CD14-positive monocyte (primary cell): ENCODE data around the gene B3GNT4. TPM values are rescaled to one million over a fixed set of nuclear protein-coding genes. Genes with fewer than 3 reads are reported as not detected.

Experiments
- DNase-seq, 3 donors: peaks; one replicate each; pipeline ENCODE4 v3.0.0-alpha.2; 2011 to 2022
- H2AFZ ChIP-seq: 2 replicates; pipeline ENCODE4 v1.6.0; 2012; ENCODE audit warnings: mild to moderate bottlenecking, low read depth, low read length, inconsistent platforms; ENCODE audit not compliant: insufficient read depth, poor library complexity, severe bottlenecking
- H3K27ac ChIP-seq, 2 donors: 1 replicate in 1 of 2; 2 replicates in 1 of 2; pipeline ENCODE4 v1.5.1; 2012 to 2013; ENCODE audit warnings: low read length in 2 of 2, control low read depth in 1 of 2, inconsistent platforms in 1 of 2, low read depth in 1 of 2, mild to moderate bottlenecking in 1 of 2
- H3K27me3 ChIP-seq, 2 donors: one replicate each; pipeline versions ENCODE4 v1.6.0 to v1.6.1; 2011 to 2013; ENCODE audit warnings: low read length in 2 of 2; ENCODE audit not compliant: control insufficient read depth in 2 of 2, insufficient read depth in 2 of 2
- H3K36me3 ChIP-seq, 2 donors: replicated peaks in 1 of 2; 1 replicate in 1 of 2; 2 replicates in 1 of 2; pipeline versions ENCODE4 v1.5.1 to v1.6.1; 2012 to 2013; ENCODE audit warnings: low read length in 2 of 2, control low read depth in 1 of 2, inconsistent platforms in 1 of 2, mild to moderate bottlenecking in 1 of 2; ENCODE audit not compliant: insufficient read depth in 2 of 2, control insufficient read depth in 1 of 2
- H3K4me1 ChIP-seq, 2 donors: 1 replicate in 1 of 2; 2 replicates in 1 of 2; pipeline versions ENCODE4 v1.5.1 to v1.6.1; 2012 to 2013; ENCODE audit warnings: low read length in 2 of 2, control low read depth in 1 of 2, inconsistent platforms in 1 of 2, mild to moderate bottlenecking in 1 of 2, moderate library complexity in 1 of 2; ENCODE audit not compliant: insufficient read depth in 2 of 2, control insufficient read depth in 1 of 2
- H3K4me2 ChIP-seq: replicated peaks from 2 replicates; pipeline ENCODE3; 2012; ENCODE audit warnings: low read length, moderate library complexity, mild to moderate bottlenecking; ENCODE audit not compliant: poor library complexity, severe bottlenecking; ENCODE audit errors: extremely low read depth
- H3K4me3 ChIP-seq, 3 experiments: fragments of 200-600 bp in 1 of 3; sonication (generic) in 1 of 3; replicated peaks in 1 of 3; 1 replicate in 2 of 3; 2 replicates in 1 of 3; pipeline ENCODE4 v1.5.1; 2011 to 2013; ENCODE audit warnings: low read length in 3 of 3, mild to moderate bottlenecking in 3 of 3, control low read depth in 2 of 3, low read depth in 2 of 3, inconsistent platforms in 1 of 3, moderate library complexity in 1 of 3
- H3K79me2 ChIP-seq: 2 replicates; pipeline ENCODE4 v1.6.0; 2012; ENCODE audit warnings: mild to moderate bottlenecking, control low read depth, inconsistent platforms, low read length, moderate library complexity; ENCODE audit not compliant: insufficient read depth
- H3K9ac ChIP-seq: 2 replicates; pipeline ENCODE4 v1.6.0; 2017; ENCODE audit warnings: low read length, mild to moderate bottlenecking; ENCODE audit not compliant: insufficient read depth, poor library complexity, severe bottlenecking
- H3K9me3 ChIP-seq, 2 donors: replicated peaks in 1 of 2; 1 replicate in 1 of 2; 2 replicates in 1 of 2; pipeline versions ENCODE4 v1.5.1 to v1.6.1; 2012 to 2013; ENCODE audit warnings: low read length in 2 of 2, control low read depth in 1 of 2; ENCODE audit not compliant: control insufficient read depth in 1 of 2, insufficient read depth in 1 of 2
- H4K20me1 ChIP-seq: 2 replicates; pipeline ENCODE4 v1.6.0; 2012; ENCODE audit warnings: mild to moderate bottlenecking, low read length, control low read depth, moderate library complexity; ENCODE audit not compliant: insufficient read depth
- H3K27ac Mint-ChIP-seq, 7 donors: one replicate each; pipeline ENCODE4 v1.8.0; 2020; ENCODE audit warnings: mild to moderate bottlenecking in 7 of 7, mixed read lengths in 7 of 7, moderate library complexity in 6 of 7, inconsistent platforms in 2 of 7
- H3K27me3 Mint-ChIP-seq, 3 donors: one replicate each; pipeline ENCODE4 v1.8.0; 2021 to 2022; ENCODE audit warnings: low read depth in 3 of 3, mild to moderate bottlenecking in 3 of 3, mixed read lengths in 3 of 3, moderate library complexity in 3 of 3, inconsistent platforms in 1 of 3
- H3K36me3 Mint-ChIP-seq, 2 donors: one replicate each; pipeline ENCODE4 v1.8.0; 2020; ENCODE audit warnings: mixed read lengths in 2 of 2, inconsistent platforms in 1 of 2, mild to moderate bottlenecking in 1 of 2
- H3K4me1 Mint-ChIP-seq: one replicate; pipeline ENCODE4 v1.8.0; 2020; ENCODE audit warnings: mild to moderate bottlenecking, mixed read lengths
- H3K4me3 Mint-ChIP-seq, 2 donors: one replicate each; pipeline ENCODE4 v1.8.0; 2020; ENCODE audit warnings: mild to moderate bottlenecking in 2 of 2, mixed read lengths in 2 of 2, moderate library complexity in 1 of 2
- H3K9me3 Mint-ChIP-seq, 7 donors: one replicate each; pipeline ENCODE4 v1.8.0; 2020 to 2022; ENCODE audit warnings: mixed read lengths in 7 of 7, mild to moderate bottlenecking in 6 of 7, moderate library complexity in 6 of 7, inconsistent platforms in 2 of 7
- CTCF ChIP-seq: fragments of 200-600 bp; IDR thresholded peaks from one replicate; pipeline ENCODE4 v1.8.0; 2022; ENCODE audit warnings: antibody characterized with exemption, mild to moderate bottlenecking
- WGBS: methylation state at CpG from one replicate; pipeline ENCODE4 v1.1.5; 2013; ENCODE audit warnings: missing lambda C conversion rate; ENCODE audit not compliant: insufficient coverage; 5-methylcytosine and 5-hydroxymethylcytosine counted together
- intact Hi-C, 2 donors: fragments of 100-400 bp; cut with micrococcal nuclease; formaldehyde crosslinking; loops; one replicate each; pipeline versions ENCODE4 v1.15.0 to v1.15.1; 2023
- polyA plus RNA-seq, 3 donors: library from polyadenylated mRNA; depleted of rRNA in 1 of 3; unstranded in 2 of 3; stranded (reverse) in 1 of 3; fragments of 300-500 nt in 2 of 3; fragments of >200 nt in 1 of 3; fragmentation: Illumina TruSeq in 2 of 3; gene quantifications; 1 replicate in 2 of 3; 2 replicates in 1 of 3; pipeline ENCODE4 v1.2.3, GENCODE V29; 2012 to 2021

B3GNT4 gene
- polyA plus RNA-seq, 3 donors = not detected

DNA sequence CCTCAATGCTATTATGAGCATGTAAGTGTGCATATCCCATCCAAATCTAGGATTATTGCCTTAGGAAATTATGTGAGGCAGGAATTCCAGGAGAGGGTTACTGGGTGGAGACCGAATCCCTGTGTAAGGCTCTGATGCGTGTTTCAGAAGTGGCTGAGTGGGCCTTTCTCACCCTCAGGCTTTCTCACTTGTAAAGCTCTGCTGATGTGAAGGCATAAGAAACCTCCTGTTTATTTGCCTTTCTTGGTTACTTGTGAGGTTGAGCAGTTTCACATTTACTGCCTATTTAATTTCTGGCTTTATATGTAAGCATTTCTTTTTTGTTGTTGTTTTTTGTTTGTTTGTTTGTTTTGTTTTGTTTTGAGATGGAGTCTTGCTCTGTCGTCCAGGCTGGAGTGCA lies 40.5 kb upstream of the B3GNT4 start:
- Histone ChIP-seq H2AFZ (no peak overlapping the region), H3K79me2 (no peaks in the 10 kb centered on the region), H4K20me1 (no peaks in the 10 kb centered on the region), H3K4me1 (no peaks in the 10 kb centered on the region), H3K4me3 (no peak overlapping the region), H3K27ac (no peak overlapping the region), H3K27me3 (no peaks in the 10 kb centered on the region), H3K9ac (no peak overlapping the region), H3K4me2 (no peak overlapping the region), H3K9me3 (no peaks in the 10 kb centered on the region), H3K36me3 (no peaks in the 10 kb centered on the region)
- intact Hi-C loops = no loop called here
- Mint-ChIP-seq H3K4me3 (no peak overlapping the region), H3K27ac (no peak overlapping the region), H3K9me3 (peaks cover 0 to 3% (median 0%) of the 10 kb centered on the region in 7 donors), H3K4me1 (no peaks in the 10 kb centered on the region), H3K27me3 (peaks cover 0 to 2% (median 0%) of the 10 kb centered on the region in 3 donors), H3K36me3 (no peaks in the 10 kb centered on the region)
- 100% methylated on average over 2 of the region's 3 CpGs for WGBS
- TF ChIP-seq CTCF = no peak
- no peak for DNase-seq

- H3K9ac ChIP-seq = no peak overlapping the region
- intact Hi-C loops = no loop called here
- H3K4me1 ChIP-seq = no peaks in the 10 kb centered on the region
- H2AFZ ChIP-seq = no peak overlapping the region
- no peaks in the 10 kb centered on the region for H4K20me1 ChIP-seq
- Mint-ChIP-seq H3K9me3 (no peaks in the 10 kb centered on the region), H3K36me3 (no peaks in the 10 kb centered on the region), H3K4me3 (no peak overlapping the region), H3K27ac (no peak overlapping the region), H3K4me1 (no peaks in the 10 kb centered on the region), H3K27me3 (peaks cover 2 to 3% (median 2%) of the 10 kb centered on the region in 3 donors)
- H3K9me3 ChIP-seq = no peaks in the 10 kb centered on the region
- no peaks in the 10 kb centered on the region for H3K79me2 ChIP-seq
- DNase-seq = no peak
- 87% methylated on average over 14 of the region's 22 CpGs for whole genome bisulfite sequencing
- H3K27me3 ChIP-seq = no peaks in the 10 kb centered on the region
- H3K27ac ChIP-seq = no peak overlapping the region
- no peak for TF ChIP-seq CTCF
- no peak overlapping the region for H3K4me2 ChIP-seq
- H3K4me3 ChIP-seq = no peak overlapping the region
- no peaks in the 10 kb centered on the region for H3K36me3 ChIP-seq
These were observed 36.8 kb upstream of the B3GNT4 start for GRCh38 chr12:122166422-122167349.
